Liver (tissue), 3 donors: ENCODE data around the gene TNS1.

Source experiments
- FOXA2 ChIP-seq: IDR thresholded peaks from 2 replicates; pipeline ENCODE4 v1.6.1; 2016; ENCODE audit warnings: antibody characterized with exemption
- GABPA ChIP-seq, 2 donors: IDR thresholded peaks in 1 of 2; conservative IDR thresholded peaks in 1 of 2; 2 replicates each; pipeline ENCODE4 v1.6.1; 2016; ENCODE audit warnings: antibody characterized with exemption in 2 of 2, mild to moderate bottlenecking in 1 of 2, moderate library complexity in 1 of 2
- JUND ChIP-seq, 2 donors: IDR thresholded peaks; 2 replicates each; pipeline ENCODE4 v1.6.1; 2016; ENCODE audit warnings: antibody characterized with exemption in 2 of 2
- RAD21 ChIP-seq, 2 donors: IDR thresholded peaks; 2 replicates each; pipeline ENCODE4 v1.6.1; 2016; ENCODE audit warnings: antibody characterized with exemption in 2 of 2, mild to moderate bottlenecking in 2 of 2
- RXRA ChIP-seq, 2 donors: IDR thresholded peaks; 2 replicates each; pipeline ENCODE4 v1.6.1; 2017 to 2018; ENCODE audit warnings: antibody characterized with exemption in 2 of 2, mild to moderate bottlenecking in 1 of 2
- SP1 ChIP-seq: IDR thresholded peaks from 2 replicates; pipeline ENCODE4 v1.6.1; 2018; ENCODE audit warnings: antibody characterized with exemption, mild to moderate bottlenecking
- TAF1 ChIP-seq: conservative IDR thresholded peaks from 2 replicates; pipeline ENCODE4 v1.6.1; 2016; ENCODE audit warnings: antibody characterized with exemption, mild to moderate bottlenecking
- TF ChIP-seq, protein P1 (sequence below): IDR thresholded peaks from 2 replicates; pipeline ENCODE4 v1.6.1; 2016; ENCODE audit warnings: antibody characterized with exemption, mild to moderate bottlenecking
- TF ChIP-seq, protein P2 (sequence below): fragments of 150-350 bp; IDR thresholded peaks from 2 replicates; pipeline ENCODE4 v1.5.1; 2017; ENCODE audit warnings: improper control_type of control experiment, low read depth, low read length; ENCODE audit not compliant: missing input control
- TF ChIP-seq, protein P3 (sequence below): IDR thresholded peaks from 2 replicates; pipeline ENCODE4 v1.6.1; 2016; ENCODE audit warnings: antibody characterized with exemption
- TF ChIP-seq, protein P4 (sequence below): IDR thresholded peaks from 2 replicates; pipeline ENCODE4 v1.6.1; 2016; ENCODE audit warnings: antibody characterized with exemption
- donor health status: healthy.
- donor health status: healthy.

DNA sequence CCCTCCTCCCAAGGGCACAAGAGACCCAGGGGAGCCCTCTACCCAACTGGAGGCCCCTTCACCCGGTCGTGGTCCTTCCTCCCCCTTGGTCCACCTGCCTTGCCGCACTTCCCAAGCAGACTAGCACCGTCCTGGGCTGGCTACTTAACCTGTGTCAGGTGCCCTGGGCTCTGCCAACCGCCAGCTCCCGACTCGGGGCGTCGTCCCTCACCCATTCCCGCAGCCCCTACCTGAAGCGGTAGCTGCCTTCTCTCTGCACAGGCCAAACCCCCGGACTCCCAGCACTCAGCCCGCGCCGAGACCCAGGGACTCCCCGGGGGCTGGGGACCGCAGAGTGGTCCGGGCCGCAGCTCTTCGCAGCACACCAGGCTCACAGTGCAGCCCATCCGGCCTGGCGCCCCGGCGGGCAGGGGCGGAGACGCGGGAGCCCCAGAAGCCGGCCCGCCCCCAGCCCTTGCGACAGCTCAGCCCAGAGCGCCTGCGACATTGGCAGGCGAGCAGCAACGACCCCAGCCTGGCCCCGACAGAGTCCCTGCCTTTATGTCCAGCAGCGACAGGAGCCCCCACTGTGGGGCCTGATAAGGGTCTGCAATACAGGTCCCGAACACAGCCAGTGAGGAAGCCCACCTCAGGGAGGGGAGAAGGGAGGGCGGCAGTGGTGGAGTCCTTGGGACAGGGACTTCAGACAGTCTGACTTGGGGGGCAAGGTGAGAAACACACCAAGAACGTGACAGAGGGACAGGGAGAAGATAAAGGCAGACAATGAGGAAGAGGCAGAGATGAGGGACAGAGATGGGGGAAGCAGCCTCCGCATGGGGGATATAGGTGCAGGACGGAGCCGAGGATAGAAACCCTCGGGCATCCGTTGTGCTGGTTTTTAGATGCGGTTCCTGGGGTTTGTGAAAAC, 31.0 kb upstream of the TNS1 start:
- TF ChIP-seq, protein P1, sequence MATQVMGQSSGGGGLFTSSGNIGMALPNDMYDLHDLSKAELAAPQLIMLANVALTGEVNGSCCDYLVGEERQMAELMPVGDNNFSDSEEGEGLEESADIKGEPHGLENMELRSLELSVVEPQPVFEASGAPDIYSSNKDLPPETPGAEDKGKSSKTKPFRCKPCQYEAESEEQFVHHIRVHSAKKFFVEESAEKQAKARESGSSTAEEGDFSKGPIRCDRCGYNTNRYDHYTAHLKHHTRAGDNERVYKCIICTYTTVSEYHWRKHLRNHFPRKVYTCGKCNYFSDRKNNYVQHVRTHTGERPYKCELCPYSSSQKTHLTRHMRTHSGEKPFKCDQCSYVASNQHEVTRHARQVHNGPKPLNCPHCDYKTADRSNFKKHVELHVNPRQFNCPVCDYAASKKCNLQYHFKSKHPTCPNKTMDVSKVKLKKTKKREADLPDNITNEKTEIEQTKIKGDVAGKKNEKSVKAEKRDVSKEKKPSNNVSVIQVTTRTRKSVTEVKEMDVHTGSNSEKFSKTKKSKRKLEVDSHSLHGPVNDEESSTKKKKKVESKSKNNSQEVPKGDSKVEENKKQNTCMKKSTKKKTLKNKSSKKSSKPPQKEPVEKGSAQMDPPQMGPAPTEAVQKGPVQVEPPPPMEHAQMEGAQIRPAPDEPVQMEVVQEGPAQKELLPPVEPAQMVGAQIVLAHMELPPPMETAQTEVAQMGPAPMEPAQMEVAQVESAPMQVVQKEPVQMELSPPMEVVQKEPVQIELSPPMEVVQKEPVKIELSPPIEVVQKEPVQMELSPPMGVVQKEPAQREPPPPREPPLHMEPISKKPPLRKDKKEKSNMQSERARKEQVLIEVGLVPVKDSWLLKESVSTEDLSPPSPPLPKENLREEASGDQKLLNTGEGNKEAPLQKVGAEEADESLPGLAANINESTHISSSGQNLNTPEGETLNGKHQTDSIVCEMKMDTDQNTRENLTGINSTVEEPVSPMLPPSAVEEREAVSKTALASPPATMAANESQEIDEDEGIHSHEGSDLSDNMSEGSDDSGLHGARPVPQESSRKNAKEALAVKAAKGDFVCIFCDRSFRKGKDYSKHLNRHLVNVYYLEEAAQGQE, result no peak
- TF ChIP-seq, protein P2, sequence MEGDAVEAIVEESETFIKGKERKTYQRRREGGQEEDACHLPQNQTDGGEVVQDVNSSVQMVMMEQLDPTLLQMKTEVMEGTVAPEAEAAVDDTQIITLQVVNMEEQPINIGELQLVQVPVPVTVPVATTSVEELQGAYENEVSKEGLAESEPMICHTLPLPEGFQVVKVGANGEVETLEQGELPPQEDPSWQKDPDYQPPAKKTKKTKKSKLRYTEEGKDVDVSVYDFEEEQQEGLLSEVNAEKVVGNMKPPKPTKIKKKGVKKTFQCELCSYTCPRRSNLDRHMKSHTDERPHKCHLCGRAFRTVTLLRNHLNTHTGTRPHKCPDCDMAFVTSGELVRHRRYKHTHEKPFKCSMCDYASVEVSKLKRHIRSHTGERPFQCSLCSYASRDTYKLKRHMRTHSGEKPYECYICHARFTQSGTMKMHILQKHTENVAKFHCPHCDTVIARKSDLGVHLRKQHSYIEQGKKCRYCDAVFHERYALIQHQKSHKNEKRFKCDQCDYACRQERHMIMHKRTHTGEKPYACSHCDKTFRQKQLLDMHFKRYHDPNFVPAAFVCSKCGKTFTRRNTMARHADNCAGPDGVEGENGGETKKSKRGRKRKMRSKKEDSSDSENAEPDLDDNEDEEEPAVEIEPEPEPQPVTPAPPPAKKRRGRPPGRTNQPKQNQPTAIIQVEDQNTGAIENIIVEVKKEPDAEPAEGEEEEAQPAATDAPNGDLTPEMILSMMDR, result no peak
- TF ChIP-seq GABPA (IDR thresholded peaks at IDR 0.05 in 1 of 2, conservative IDR thresholded peaks at IDR 0.05 in 1 of 2), result no peak
- TF ChIP-seq RAD21 (IDR thresholded peaks at IDR 0.05), result no peak
- no peak for TF ChIP-seq JUND (IDR thresholded peaks at IDR 0.05)
- no peak for TF ChIP-seq TAF1
- TF ChIP-seq, protein P3, sequence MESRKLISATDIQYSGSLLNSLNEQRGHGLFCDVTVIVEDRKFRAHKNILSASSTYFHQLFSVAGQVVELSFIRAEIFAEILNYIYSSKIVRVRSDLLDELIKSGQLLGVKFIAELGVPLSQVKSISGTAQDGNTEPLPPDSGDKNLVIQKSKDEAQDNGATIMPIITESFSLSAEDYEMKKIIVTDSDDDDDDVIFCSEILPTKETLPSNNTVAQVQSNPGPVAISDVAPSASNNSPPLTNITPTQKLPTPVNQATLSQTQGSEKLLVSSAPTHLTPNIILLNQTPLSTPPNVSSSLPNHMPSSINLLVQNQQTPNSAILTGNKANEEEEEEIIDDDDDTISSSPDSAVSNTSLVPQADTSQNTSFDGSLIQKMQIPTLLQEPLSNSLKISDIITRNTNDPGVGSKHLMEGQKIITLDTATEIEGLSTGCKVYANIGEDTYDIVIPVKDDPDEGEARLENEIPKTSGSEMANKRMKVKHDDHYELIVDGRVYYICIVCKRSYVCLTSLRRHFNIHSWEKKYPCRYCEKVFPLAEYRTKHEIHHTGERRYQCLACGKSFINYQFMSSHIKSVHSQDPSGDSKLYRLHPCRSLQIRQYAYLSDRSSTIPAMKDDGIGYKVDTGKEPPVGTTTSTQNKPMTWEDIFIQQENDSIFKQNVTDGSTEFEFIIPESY, result no peak
- TF ChIP-seq RXRA (IDR thresholded peaks at IDR 0.05), result no peak
- TF ChIP-seq FOXA2, result no peak
- TF ChIP-seq, protein P4, sequence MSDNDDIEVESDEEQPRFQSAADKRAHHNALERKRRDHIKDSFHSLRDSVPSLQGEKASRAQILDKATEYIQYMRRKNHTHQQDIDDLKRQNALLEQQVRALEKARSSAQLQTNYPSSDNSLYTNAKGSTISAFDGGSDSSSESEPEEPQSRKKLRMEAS, result no peak
- no peak for TF ChIP-seq SP1
